ENCODE data around the gene TRIM67.
A peak's percentile ranks its signal among the peaks of the same experiment; 100 is the strongest.

Gene TRIM67

DNA sequence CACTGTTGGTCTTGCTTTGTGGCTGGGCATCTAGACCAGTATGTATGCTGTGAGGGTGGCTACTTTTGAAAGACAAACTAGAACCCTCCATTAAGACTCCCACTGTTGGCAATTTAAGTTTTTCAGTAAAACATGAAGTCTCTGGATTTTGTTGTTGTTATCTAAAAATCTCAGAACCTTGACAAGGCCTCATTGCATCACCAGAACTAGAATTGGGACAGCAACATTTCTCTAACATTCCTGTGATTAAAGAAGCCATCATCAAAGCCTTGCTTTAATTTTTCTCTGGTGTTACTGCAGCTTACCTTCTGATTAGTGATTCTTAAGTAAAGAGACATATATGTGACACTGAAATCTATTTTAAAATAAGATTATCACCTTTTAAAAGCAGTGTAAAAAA, 4.5 kb downstream of the TRIM67 start:
- H3F3A ChIP-seq (ENCODE audit: insufficient read depth, low read length), result no peaks in the 10 kb centered on the region
- H4K20me1 ChIP-seq (ENCODE audit: insufficient read depth, low read length), result no peaks in the 10 kb centered on the region
- no peaks in the 10 kb centered on the region for H3K79me2 ChIP-seq (ENCODE audit: low read length)
- H3K4me2 ChIP-seq (ENCODE audit: low read depth, low read length), result no peak overlapping the region
- H3K27ac ChIP-seq (ENCODE audit: low read length), result no peak overlapping the region
- H3K9me3 ChIP-seq (replicated peaks; ENCODE audit: insufficient read depth, low read length), result no peaks in the 10 kb centered on the region
- H3K4me1 ChIP-seq (ENCODE audit: low read length), result no peaks in the 10 kb centered on the region
- H3K27me3 ChIP-seq (replicated peaks; ENCODE audit: insufficient read depth, low read length), result no peaks in the 10 kb centered on the region; the same call in 1 of the 2 replicates
- no peak overlapping the region for H3K4me3 ChIP-seq (ENCODE audit: low read length)
- H3K9ac ChIP-seq (ENCODE audit: low read length), result no peak overlapping the region
- no peak overlapping the region for H2AFZ ChIP-seq (ENCODE audit: low read length)
- H3K9me2 ChIP-seq (replicated peaks; ENCODE audit: insufficient read depth, low read length), result no peaks in the 10 kb centered on the region
- H3K36me3 ChIP-seq (replicated peaks; ENCODE audit: insufficient read depth, low read length), result no peaks in the 10 kb centered on the region
- no peak for DNase-seq
- TF ChIP-seq, protein P1, sequence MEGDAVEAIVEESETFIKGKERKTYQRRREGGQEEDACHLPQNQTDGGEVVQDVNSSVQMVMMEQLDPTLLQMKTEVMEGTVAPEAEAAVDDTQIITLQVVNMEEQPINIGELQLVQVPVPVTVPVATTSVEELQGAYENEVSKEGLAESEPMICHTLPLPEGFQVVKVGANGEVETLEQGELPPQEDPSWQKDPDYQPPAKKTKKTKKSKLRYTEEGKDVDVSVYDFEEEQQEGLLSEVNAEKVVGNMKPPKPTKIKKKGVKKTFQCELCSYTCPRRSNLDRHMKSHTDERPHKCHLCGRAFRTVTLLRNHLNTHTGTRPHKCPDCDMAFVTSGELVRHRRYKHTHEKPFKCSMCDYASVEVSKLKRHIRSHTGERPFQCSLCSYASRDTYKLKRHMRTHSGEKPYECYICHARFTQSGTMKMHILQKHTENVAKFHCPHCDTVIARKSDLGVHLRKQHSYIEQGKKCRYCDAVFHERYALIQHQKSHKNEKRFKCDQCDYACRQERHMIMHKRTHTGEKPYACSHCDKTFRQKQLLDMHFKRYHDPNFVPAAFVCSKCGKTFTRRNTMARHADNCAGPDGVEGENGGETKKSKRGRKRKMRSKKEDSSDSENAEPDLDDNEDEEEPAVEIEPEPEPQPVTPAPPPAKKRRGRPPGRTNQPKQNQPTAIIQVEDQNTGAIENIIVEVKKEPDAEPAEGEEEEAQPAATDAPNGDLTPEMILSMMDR (IDR thresholded peaks at IDR 0.05; ENCODE audit: low read length), result no peak
- TF ChIP-seq EZH2phosphoT487 (IDR thresholded peaks at IDR 0.05; ENCODE audit: low read length), result no peak
- TF ChIP-seq EZH2 (optimal IDR thresholded peaks at IDR 0.05; ENCODE audit: low read depth, low read length), result no peak

GRCh38 chr1:231170875-231171274, 9.0 kb downstream of the TRIM67 start:
- DNase-seq, result no peak
- no peaks in the 10 kb centered on the region for H3K4me1 ChIP-seq (ENCODE audit: low read length)
- no peak overlapping the region for H3K4me2 ChIP-seq (ENCODE audit: low read depth, low read length)
- no peaks in the 10 kb centered on the region for H3K9me3 ChIP-seq (replicated peaks; ENCODE audit: insufficient read depth, low read length)
- H2AFZ ChIP-seq (ENCODE audit: low read length), result no peak overlapping the region
- H3K79me2 ChIP-seq (ENCODE audit: low read length), result no peaks in the 10 kb centered on the region
- H3F3A ChIP-seq (ENCODE audit: insufficient read depth, low read length), result no peaks in the 10 kb centered on the region
- H3K27me3 ChIP-seq (replicated peaks; ENCODE audit: insufficient read depth, low read length), result no peaks in the 10 kb centered on the region
- no peak overlapping the region for H3K27ac ChIP-seq (ENCODE audit: low read length)
- no peaks in the 10 kb centered on the region for H4K20me1 ChIP-seq (ENCODE audit: insufficient read depth, low read length)
- no peaks in the 10 kb centered on the region for H3K9me2 ChIP-seq (replicated peaks; ENCODE audit: insufficient read depth, low read length)
- no peak for TF ChIP-seq EZH2phosphoT487 (IDR thresholded peaks at IDR 0.05; ENCODE audit: low read length)
- TF ChIP-seq, protein P1 (IDR thresholded peaks at IDR 0.05; ENCODE audit: low read length), result peak; percentile 23
- H3K36me3 ChIP-seq (replicated peaks; ENCODE audit: insufficient read depth, low read length), result no peaks in the 10 kb centered on the region
- H3K4me3 ChIP-seq (ENCODE audit: low read length), result no peak overlapping the region
- H3K9ac ChIP-seq (ENCODE audit: low read length), result no peak overlapping the region

DNA sequence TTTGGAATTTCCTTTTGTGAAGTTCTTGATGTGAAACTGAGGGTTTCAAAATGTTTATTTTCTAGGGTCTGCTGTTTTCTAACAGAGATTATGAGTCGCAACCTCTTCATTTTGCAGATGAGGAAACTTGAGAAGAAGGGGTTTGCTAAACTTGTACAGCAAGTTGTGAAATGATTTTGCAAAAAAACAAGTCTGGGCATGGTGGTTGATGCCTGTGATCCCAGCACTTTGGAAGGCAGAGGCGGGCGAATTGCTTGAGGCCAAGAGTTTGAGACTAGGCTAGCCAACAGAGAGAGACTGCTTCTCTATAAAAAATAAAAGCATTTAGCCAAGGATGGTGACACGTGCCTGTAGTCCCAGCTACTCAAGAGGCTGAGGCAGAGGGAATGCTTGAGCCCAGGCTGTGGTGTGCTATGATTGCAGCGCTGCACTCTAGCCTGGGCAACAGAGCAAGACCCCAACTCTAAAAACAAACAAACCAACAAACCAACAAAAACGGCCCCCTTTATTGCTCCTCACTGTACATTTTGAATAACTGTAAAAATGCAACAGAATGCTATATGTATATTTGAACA, 9.9 kb downstream of the TRIM67 start:
- no peak for DNase-seq
- Histone ChIP-seq H3K9ac (ENCODE audit: low read length) (no peak overlapping the region), H3K9me2 (replicated peaks; ENCODE audit: insufficient read depth, low read length) (no peaks in the 10 kb centered on the region), H3K9me3 (replicated peaks; ENCODE audit: insufficient read depth, low read length) (no peaks in the 10 kb centered on the region), H4K20me1 (ENCODE audit: insufficient read depth, low read length) (no peaks in the 10 kb centered on the region), H3K4me2 (ENCODE audit: low read depth, low read length) (no peak overlapping the region), H2AFZ (ENCODE audit: low read length) (no peak overlapping the region), H3K36me3 (replicated peaks; ENCODE audit: insufficient read depth, low read length) (no peaks in the 10 kb centered on the region), H3K4me3 (ENCODE audit: low read length) (no peak overlapping the region), H3F3A (ENCODE audit: insufficient read depth, low read length) (no peaks in the 10 kb centered on the region), H3K4me1 (ENCODE audit: low read length) (no peaks in the 10 kb centered on the region), H3K27ac (ENCODE audit: low read length) (no peak overlapping the region), H3K79me2 (ENCODE audit: low read length) (no peaks in the 10 kb centered on the region), H3K27me3 (replicated peaks; ENCODE audit: insufficient read depth, low read length) (no peaks in the 10 kb centered on the region)
- no peak for TF ChIP-seq EZH2phosphoT487 (IDR thresholded peaks at IDR 0.05; ENCODE audit: low read length)
- TF ChIP-seq EZH2 (optimal IDR thresholded peaks at IDR 0.05; ENCODE audit: low read depth, low read length), result no peak
- TF ChIP-seq, protein P1 (IDR thresholded peaks at IDR 0.05; ENCODE audit: low read length), result no peak
